SU-DHL-6 (cell line): ENCODE data around the gene SLC12A7.

Source experiments
- H2AFZ ChIP-seq: fragments of 200-600 bp; sonication (generic); 2 replicates; pipeline ENCODE4 v1.6.1; 2014; ENCODE audit warnings: low read depth, mild to moderate bottlenecking, moderate library complexity, mixed read lengths, antibody characterized with exemption, low read length; ENCODE audit not compliant: severe bottlenecking
- H3F3A ChIP-seq: fragments of 200-600 bp; shearing (Covaris generic); 2 replicates; pipeline ENCODE4 v1.6.0; 2016; ENCODE audit warnings: antibody characterized with exemption, mild to moderate bottlenecking; ENCODE audit not compliant: insufficient read depth
- H3K27ac ChIP-seq: fragments of 200-600 bp; sonication (generic); 2 replicates; pipeline ENCODE4 v1.5.1; 2016; ENCODE audit warnings: low read depth, mild to moderate bottlenecking, low read length, moderate library complexity, mixed read lengths
- H3K27me3 ChIP-seq: fragments of 200-600 bp; sonication (generic), shearing (Covaris generic); 2 replicates; pipeline ENCODE4 v1.6.0; 2014; ENCODE audit warnings: mild to moderate bottlenecking, low read length
- H3K36me3 ChIP-seq: fragments of 200-600 bp; sonication (generic); 2 replicates; pipeline ENCODE4 v1.6.1; 2014; ENCODE audit warnings: mild to moderate bottlenecking, low read length, mixed read lengths
- H3K4me2 ChIP-seq: fragments of 300-600, 200-600 bp; shearing (Covaris generic), sonication (generic); 2 replicates; pipeline ENCODE4 v1.6.0; 2014; ENCODE audit warnings: low read length, low read depth, mild to moderate bottlenecking; ENCODE audit not compliant: poor library complexity, severe bottlenecking
- H3K4me3 ChIP-seq: fragments of 200-600 bp; sonication (generic); 2 replicates; pipeline ENCODE4 v1.5.1; 2014; ENCODE audit warnings: antibody characterized with exemption, low read length, mild to moderate bottlenecking, mixed read lengths; ENCODE audit not compliant: insufficient read depth, poor library complexity, severe bottlenecking
- H3K79me2 ChIP-seq: fragments of 200-600 bp; sonication (generic); 2 replicates; pipeline ENCODE4 v1.6.1; 2014; ENCODE audit warnings: mild to moderate bottlenecking, low read length, moderate library complexity; ENCODE audit not compliant: insufficient read depth
- H3K9ac ChIP-seq: fragments of 200-600 bp; sonication (generic); 2 replicates; pipeline ENCODE4 v1.7.0; 2014; ENCODE audit warnings: mild to moderate bottlenecking, low read length
- H3K9me2 ChIP-seq: fragments of 200-600 bp; sonication (generic); replicated peaks from 2 replicates; pipeline ENCODE4 v1.6.1; 2014; ENCODE audit warnings: low read length; ENCODE audit not compliant: insufficient read depth
- H3K9me3 ChIP-seq: fragments of 200-600 bp; sonication (generic); 2 replicates; pipeline ENCODE4 v1.6.1; 2014; ENCODE audit warnings: low read length, mixed read lengths; ENCODE audit not compliant: insufficient read depth
- H4K20me1 ChIP-seq: fragments of 200-600 bp; sonication (generic); 2 replicates; pipeline ENCODE4 v1.6.1; 2014; ENCODE audit warnings: low read depth, mild to moderate bottlenecking, antibody characterized with exemption, low read length, moderate library complexity, mixed read lengths
- EZH2phosphoT487 ChIP-seq: fragments of 200-600 bp; sonication (generic), shearing (Covaris generic); conservative IDR thresholded peaks from 2 replicates; pipeline ENCODE4 v1.6.1; 2018; ENCODE audit warnings: mild to moderate bottlenecking, antibody characterized with exemption, low read length, moderate library complexity, mixed read lengths
- TF ChIP-seq, protein P1 (sequence below): fragments of 200-600 bp; sonication (generic); IDR thresholded peaks from one replicate; pipeline ENCODE4 v1.5.1; 2017; ENCODE audit warnings: antibody characterized with exemption, mild to moderate bottlenecking, low read length, moderate library complexity; ENCODE audit not compliant: insufficient read depth, poor library complexity, severe bottlenecking

SLC12A7 gene

DNA sequence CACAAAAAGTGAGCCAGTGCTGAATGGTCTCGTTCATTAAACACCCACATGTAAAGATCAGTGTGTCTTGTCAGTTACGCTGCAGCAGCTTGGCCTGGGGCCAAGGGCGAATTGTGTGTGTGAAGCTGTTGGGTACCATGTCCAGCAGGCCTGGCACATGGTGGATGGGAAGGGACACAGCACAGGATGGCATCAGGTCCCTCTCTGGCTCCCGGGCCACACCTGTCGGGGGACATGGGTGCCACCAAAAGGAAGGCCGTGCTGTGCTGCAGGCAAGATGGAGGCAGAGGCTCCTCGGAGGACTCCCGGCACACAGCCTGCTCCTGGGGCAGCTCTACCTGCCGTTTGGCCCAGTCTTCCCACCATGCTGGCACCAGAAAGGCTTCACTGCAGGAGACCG lies 71.3 kb downstream of the SLC12A7 start:
- Histone ChIP-seq H3K9me3 (no peaks in the 10 kb centered on the region), H3K4me2 (no peak overlapping the region), H3K79me2 (no peaks in the 10 kb centered on the region), H4K20me1 (no peaks in the 10 kb centered on the region), H3K4me3 (no peak overlapping the region), H3K9me2 (no peaks in the 10 kb centered on the region), H3K27ac (no peak overlapping the region), H3F3A (no peaks in the 10 kb centered on the region), H3K36me3 (no peaks in the 10 kb centered on the region), H3K27me3 (no peaks in the 10 kb centered on the region), H2AFZ (no peak overlapping the region), H3K9ac (no peak overlapping the region)
- TF ChIP-seq, protein P1, sequence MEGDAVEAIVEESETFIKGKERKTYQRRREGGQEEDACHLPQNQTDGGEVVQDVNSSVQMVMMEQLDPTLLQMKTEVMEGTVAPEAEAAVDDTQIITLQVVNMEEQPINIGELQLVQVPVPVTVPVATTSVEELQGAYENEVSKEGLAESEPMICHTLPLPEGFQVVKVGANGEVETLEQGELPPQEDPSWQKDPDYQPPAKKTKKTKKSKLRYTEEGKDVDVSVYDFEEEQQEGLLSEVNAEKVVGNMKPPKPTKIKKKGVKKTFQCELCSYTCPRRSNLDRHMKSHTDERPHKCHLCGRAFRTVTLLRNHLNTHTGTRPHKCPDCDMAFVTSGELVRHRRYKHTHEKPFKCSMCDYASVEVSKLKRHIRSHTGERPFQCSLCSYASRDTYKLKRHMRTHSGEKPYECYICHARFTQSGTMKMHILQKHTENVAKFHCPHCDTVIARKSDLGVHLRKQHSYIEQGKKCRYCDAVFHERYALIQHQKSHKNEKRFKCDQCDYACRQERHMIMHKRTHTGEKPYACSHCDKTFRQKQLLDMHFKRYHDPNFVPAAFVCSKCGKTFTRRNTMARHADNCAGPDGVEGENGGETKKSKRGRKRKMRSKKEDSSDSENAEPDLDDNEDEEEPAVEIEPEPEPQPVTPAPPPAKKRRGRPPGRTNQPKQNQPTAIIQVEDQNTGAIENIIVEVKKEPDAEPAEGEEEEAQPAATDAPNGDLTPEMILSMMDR, result no peak
- no peak for TF ChIP-seq EZH2phosphoT487

DNA sequence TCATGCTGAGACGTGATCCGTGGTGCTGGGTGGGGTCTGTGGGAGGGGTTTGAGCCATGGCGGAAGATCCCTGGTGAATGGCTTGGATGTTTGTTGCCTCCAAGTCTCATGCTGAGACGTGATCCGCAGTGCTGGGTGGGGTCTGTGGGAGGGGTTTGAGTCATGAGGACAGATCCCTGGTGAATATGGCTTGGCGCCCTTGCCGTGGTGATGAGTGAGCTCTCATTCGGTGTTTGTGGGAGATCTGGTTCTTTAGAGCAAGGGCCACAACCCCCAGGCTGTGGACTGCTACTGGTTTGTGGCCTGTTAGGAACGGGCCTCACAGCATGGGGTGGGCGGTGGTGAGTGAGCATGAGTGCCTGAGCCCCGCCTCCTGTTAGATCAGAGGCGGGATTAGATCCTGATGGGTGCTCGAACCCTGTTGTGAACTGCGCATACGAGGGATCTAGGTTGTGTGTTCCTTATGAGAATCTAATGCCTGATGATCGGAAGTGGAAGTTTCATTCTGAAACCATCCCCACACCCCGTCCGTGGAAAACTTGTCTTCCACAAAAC lies 72.1 kb downstream of the SLC12A7 start:
- Histone ChIP-seq H3K9ac (no peak overlapping the region), H3K9me2 (no peaks in the 10 kb centered on the region), H3K9me3 (no peaks in the 10 kb centered on the region), H3K27me3 (no peaks in the 10 kb centered on the region), H3K36me3 (no peaks in the 10 kb centered on the region), H3K4me2 (no peak overlapping the region), H2AFZ (no peak overlapping the region), H4K20me1 (no peaks in the 10 kb centered on the region), H3K79me2 (no peaks in the 10 kb centered on the region), H3K4me3 (no peak overlapping the region), H3F3A (no peaks in the 10 kb centered on the region), H3K27ac (no peak overlapping the region)
- TF ChIP-seq EZH2phosphoT487, result no peak
- TF ChIP-seq, protein P1, result no peak

DNA sequence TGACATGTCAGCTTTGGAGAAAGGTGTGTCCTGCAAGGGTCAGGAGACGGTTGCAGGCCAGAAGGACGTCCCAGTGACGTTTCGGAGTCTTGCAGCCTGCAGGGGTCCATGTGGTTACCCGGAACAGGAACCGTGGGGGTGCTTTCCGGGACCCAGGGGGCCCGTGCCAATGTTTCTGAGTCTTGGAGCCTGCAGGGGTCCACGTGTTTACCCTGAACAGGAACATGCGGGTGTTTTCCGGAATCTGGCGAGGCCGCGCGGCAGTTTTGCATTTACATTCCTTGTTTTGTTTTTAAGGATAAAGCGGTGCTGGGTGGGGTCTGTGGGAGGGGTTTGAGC lies 72.7 kb downstream of the SLC12A7 start:
- H3K4me3 ChIP-seq, result no peak overlapping the region
- TF ChIP-seq, protein P1, result no peak
- no peak for TF ChIP-seq EZH2phosphoT487
- no peaks in the 10 kb centered on the region for H4K20me1 ChIP-seq
- no peak overlapping the region for H2AFZ ChIP-seq
- no peak overlapping the region for H3K4me2 ChIP-seq
- H3K36me3 ChIP-seq, result no peaks in the 10 kb centered on the region
- no peaks in the 10 kb centered on the region for H3F3A ChIP-seq
- no peaks in the 10 kb centered on the region for H3K27me3 ChIP-seq
- H3K79me2 ChIP-seq, result no peaks in the 10 kb centered on the region
- no peaks in the 10 kb centered on the region for H3K9me2 ChIP-seq
- H3K9me3 ChIP-seq, result no peaks in the 10 kb centered on the region
- no peak overlapping the region for H3K27ac ChIP-seq
- no peak overlapping the region for H3K9ac ChIP-seq
